Fibroblast of villous mesenchyme (primary cell): ENCODE results near the gene COG5. TPM values are rescaled to one million over a fixed set of nuclear protein-coding genes. Genes with fewer than 3 reads are reported as not detected.

Source experiments
- DNase-seq: peaks from one replicate; pipeline ENCODE4 v3.0.0-alpha.2; 2010; ENCODE audit warnings: low read depth
- H3K4me3 ChIP-seq: 2 replicates; pipeline ENCODE4 v1.5.1; 2011; ENCODE audit warnings: low read depth, mild to moderate bottlenecking, low read length
- CTCF ChIP-seq: IDR thresholded peaks from 2 replicates; pipeline ENCODE4 v1.5.1; 2012; ENCODE audit warnings: low read depth, mild to moderate bottlenecking, low read length; ENCODE audit not compliant: insufficient read depth
- small RNA-seq: library from RNA; depleted of rRNA; stranded (forward); fragments of <200 nt; gene quantifications from one replicate; pipeline ENCODE3, GENCODE V24; 2012
- total RNA-seq: library from RNA; depleted of rRNA; stranded (reverse); fragments of >200 nt; gene quantifications from 2 replicates; pipeline ENCODE4 v1.2.3, GENCODE V29; 2012

COG5 gene
- total RNA-seq, 1 donor = 32.0 TPM

GRCh38 chr7:107154826-107155225 is 408.9 kb downstream of the COG5 start:
- H3K4me3 ChIP-seq = no peak overlapping the region
- DNase-seq = no peak
- no peak for TF ChIP-seq CTCF

- DNase-seq = peak; percentile 44
- TF ChIP-seq CTCF = no peak
- H3K4me3 ChIP-seq = no peak overlapping the region
Measured at GRCh38 chr7:107152011-107152410, 411.7 kb downstream of the COG5 start.

Small RNA genes lying within 50 kb of the gene (small RNA-seq; reads per million reads assigned to genes)
- gene AC002381.1 = not detected
- gene RF01233 = not detected

Other genes starting within 250 kb of the COG5 start
- gene GPR22, start 93.9 kb downstream of the COG5 start, total RNA-seq = under 0.01 TPM in 1 of 2 replicates, not detected in the other
- gene DUS4L, start 51 bp upstream of the COG5 start, total RNA-seq = 7.4 and 10.4 TPM in 2 replicates
- gene BCAP29, start 16.3 kb upstream of the COG5 start, total RNA-seq = 50.6 and 62.2 TPM in 2 replicates
- under 0.01 and 0.32 TPM in 2 replicates for gene SLC26A4, start 96.9 kb upstream of the COG5 start, total RNA-seq
- 30.3 and 36.3 TPM in 2 replicates for gene CBLL1, start 180.2 kb upstream of the COG5 start, total RNA-seq
- not detected in 2 replicates for gene SLC26A3, start 239.3 kb upstream of the COG5 start, total RNA-seq